ENCODE data around the gene PDCD1.

Gene PDCD1

GRCh38 chr2:241864168-241864849 lies 5.6 kb upstream of the PDCD1 start:
- no peak for DNase-seq

DNA sequence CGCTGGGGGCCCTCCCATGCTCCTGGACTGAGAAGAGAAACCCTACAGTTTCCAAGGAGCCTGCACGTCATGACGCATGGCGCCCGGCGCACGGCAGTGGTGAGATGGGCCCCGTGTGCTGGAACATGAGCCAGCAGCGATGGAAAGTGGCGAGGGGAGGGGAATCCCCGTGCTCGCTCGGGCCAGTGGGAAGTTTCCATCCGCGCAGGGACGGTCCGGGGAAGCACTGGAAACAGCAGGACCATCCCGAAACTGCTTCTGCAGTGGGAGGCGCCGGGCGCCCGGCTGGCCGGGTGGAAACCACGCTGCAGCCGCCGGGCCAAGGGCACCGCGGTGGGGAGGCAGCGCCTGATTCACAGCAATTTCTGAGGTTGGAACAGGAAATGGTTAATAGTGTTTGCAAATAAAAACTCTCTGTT lies 4.9 kb upstream of the PDCD1 start:
- DNase-seq, result peak; percentile 68

GRCh38 chr2:241862775-241863535 lies 4.3 kb upstream of the PDCD1 start:
- no peak for DNase-seq

DNA sequence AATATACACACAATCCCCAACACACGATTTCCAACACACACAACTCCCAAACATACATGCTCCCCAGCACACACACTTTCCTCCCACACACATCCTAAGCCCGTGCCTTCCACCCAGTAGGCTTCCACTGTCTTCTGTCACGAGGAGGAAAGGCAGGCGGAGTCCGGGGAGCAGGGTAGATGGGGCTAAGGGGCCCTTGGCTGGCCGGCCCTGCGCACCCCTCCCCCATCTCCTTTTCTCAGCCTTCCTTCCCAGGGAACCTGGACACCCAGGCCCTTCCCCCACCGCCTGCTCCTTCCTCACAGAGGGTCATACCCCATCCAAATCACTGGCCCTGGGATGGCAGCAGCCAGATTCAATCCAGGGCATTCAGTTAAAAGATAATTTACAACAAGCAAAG lies 3.4 kb upstream of the PDCD1 start:
- no peak for DNase-seq

DNA sequence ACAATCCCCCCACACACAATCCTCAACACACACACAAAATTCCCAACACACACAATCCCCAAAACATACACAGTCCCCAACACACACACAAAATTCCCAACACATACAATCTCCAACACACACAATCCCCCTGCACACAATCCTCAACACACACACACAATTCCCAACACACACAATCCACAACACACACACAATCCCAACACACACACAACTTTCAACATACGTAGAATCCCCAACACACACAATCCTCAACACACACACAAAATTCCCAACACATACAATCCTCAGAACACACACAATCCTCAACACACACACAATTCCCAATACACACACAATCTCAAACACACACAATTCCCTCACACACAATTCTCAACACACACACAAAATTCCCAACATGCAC lies 2.6 kb upstream of the PDCD1 start:
- DNase-seq, result no peak

DNA sequence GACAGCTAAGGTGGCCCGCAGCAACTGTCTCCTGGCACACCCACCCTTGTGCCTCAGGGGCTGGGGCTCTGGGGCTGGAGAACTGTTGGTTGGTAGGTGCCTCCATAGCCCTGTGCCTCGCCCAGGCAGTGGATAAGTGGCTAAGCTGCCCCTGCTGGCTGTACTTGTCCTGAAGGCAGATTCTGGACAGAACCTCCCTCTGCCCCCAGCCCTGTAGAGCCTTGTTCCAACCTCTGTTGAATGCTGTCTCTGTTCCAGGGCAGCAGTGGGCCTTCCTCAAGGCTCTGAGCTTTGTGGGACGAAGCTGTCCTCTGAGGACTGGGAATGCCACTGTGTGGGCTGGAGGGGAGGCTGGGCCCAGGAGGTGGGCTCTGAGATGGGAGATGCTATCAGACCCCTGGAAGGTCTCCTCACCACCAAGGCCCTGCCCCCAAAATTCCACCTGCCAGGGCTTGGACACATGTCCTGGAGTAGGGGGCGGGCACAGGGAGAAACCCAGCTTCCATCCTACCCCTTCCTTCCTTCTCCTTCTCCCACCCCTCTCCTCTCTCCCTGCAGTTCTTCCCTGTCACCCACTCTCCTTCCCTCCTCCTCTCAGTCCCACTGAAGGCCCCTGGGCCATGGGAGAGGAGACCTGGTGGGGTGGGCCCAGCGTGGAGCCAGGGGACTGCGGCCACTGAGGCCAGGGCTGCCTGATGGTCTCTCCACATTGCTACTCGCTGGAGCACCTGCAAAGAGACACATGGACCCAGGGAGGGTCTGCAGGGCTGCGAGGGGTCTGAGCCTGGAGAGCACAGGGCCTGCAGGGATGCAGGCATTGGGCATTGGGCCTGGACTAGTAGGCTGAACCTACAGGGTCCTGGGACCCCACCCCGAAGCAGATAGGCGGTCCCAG lies 1.7 kb upstream of the PDCD1 start:
- DNase-seq, result no peak

DNA sequence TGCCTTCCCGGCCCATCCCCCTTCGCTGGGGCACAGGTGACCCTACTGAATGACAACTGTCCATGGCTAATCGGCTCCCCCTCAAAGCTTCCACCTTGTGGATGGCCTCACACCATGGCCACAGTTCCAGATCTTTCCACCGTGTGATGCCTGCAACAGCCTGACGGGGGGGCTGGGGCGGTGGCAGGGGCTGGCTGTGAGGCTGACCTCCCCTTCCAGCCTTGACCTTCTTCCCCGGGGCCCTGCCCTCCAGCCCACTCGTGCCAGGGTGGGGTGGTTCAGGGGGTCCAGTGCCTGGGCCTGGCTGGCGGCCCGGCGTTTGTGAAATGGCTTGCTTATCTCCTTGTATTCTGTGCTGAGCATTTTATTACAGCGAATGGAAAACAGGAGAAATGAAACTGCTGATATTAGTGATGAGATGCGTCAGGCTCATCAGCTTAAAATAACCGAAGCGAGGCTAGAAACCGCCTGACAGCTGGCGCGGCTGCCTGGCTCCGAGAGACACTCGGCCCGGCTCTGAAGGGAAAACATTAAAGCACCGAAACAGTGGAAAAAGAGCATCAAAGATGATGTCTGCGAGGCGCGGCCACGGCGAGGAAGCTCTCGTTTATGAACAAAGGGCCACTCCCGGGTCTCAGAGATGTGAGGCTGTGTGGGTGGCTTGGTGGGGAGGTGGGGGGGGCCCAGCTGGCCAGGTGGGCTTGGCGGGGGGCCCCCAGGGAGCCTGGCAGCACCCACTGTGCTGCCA lies 916 bp upstream of the PDCD1 start:
- no peak for DNase-seq

DNA sequence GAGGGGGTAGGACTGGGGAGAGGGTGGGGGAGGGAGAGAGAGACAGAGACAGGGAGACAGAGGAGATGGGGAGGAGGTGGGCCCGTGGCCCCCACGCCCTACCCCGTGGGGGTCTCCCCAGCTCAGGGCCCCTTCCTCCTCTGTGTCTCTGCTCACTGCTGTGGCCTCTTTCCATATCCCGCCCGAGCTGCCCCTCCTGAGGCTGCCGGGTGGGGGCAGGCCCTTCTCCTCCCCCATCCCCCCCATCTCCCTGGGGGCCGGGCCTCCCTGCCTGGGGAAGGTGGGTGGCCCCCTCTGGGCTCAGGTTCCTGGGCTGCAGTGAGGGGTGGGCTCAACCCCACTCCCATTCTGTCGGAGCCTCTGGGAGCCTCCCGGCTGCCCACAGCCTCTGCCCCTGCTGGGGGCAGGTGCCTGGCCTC lies 332 bp upstream of the PDCD1 start:
- DNase-seq, result no peak

GRCh38 chr2:241857572-241858121 lies 1.0 kb downstream of the PDCD1 start:
- no peak for DNase-seq

DNA sequence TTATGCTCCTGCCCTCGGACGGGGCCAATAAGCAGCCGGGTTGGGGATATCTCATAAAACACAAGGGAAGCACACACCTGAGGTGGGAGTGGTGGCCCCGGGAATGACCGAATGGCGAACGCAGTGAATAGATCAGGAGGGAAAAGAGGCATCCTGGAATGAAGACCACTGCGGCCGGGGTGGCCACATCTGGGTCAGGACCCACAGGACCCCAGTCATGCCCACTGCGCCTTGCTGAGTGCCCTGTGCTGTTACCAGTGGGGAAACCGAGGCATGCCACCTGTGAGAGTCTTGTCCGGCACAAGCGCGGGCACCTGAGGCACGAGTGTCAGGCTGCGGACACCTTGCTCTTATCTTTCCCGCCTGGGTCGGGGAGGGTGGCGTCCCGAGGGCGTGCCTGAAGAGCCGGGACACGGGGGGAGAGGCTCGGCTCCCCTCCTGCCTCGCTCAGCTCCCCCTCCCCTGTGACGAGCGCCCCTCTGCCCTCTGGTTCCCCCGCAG lies 1.6 kb downstream of the PDCD1 start:
- no peak for DNase-seq

- DNase-seq, result no peak
Observed at GRCh38 chr2:241855888-241856422, 2.7 kb downstream of the PDCD1 start.

GRCh38 chr2:241855245-241855887 lies 3.3 kb downstream of the PDCD1 start:
- no peak for DNase-seq

GRCh38 chr2:241854342-241855244 lies 4.1 kb downstream of the PDCD1 start:
- DNase-seq, result no peak

DNA sequence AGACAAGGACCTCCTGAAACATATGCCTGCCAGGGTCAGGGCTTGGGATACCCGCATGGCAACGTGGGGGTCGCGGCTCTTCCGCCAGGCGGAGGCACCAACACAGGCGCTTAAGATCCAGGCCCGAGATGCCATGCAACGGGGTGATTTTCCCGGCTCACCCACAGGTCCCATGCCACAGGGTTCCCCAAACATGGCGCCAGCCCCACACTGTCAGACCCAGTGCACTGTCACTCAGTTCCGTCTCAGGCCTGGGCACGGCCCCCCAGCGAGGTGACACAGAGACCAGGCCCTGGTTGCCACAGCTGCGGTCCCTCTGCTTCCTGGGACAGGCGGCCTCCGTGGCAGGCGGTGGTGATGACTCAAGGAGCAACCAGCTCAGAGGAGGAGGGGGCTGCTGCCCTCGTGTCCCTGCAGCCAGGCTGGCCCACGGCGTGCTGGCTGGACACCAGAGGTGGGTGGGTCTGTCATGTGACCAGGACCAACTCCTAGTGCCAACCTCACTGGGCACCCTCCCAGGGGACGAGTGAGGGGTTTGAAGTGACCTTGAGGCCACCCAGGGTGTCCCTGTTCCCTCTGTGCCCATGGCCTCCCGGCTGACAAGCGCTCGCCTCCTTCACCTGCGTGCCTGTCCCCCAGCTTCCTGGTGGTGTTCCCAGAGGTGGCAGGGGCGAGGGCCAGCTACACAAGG lies 4.9 kb downstream of the PDCD1 start:
- DNase-seq, result peak; percentile 29

- DNase-seq, result no peak
Observed at GRCh38 chr2:241852981-241853631, 5.6 kb downstream of the PDCD1 start.

GRCh38 chr2:241852116-241852980 lies 6.3 kb downstream of the PDCD1 start:
- DNase-seq, result peak; percentile 29

DNA sequence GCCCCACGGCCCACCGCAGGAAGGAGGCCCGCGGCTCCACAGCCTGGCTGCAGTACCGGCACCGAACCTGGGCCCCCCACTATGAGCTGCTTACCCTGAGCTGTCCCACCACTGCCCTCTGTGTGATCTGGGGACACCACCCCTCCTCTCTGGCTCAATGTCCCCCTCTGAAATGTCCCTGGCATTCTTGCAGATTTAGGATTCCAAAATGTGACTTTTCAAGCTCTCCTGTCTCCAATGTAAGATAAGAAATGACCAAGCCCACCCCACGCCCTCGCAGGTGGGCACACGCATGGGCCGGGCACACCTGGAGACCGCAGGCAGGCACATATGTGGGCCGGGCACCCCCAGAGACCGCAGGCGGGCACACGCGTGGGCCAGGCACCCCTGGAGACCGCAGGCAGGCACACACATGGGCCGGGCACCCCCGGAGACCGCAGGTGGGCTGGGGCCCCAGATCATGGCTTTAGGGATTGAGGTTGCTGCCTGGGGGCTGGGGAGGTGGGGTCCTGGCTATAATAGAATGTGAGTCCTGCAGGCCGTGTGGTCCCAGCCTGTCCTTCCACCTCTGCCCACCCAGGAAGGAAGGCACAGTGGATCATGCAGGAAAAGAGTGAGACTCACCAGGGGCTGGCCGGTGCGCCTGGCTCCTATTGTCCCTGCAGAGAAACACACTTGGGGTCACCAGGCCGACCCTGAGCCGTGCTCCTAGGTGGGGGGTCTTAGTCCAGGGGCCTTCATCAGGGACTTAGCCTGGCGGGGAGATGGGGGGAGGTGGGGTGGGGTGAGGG lies 7.2 kb downstream of the PDCD1 start:
- no peak for DNase-seq
